ENCODE data around the gene TMEM175. TPM values are rescaled to one million over a fixed set of nuclear protein-coding genes. Genes with fewer than 3 reads are reported as not detected.

The TMEM175 gene
- total RNA-seq, 1 donor: 15.4 TPM

DNA sequence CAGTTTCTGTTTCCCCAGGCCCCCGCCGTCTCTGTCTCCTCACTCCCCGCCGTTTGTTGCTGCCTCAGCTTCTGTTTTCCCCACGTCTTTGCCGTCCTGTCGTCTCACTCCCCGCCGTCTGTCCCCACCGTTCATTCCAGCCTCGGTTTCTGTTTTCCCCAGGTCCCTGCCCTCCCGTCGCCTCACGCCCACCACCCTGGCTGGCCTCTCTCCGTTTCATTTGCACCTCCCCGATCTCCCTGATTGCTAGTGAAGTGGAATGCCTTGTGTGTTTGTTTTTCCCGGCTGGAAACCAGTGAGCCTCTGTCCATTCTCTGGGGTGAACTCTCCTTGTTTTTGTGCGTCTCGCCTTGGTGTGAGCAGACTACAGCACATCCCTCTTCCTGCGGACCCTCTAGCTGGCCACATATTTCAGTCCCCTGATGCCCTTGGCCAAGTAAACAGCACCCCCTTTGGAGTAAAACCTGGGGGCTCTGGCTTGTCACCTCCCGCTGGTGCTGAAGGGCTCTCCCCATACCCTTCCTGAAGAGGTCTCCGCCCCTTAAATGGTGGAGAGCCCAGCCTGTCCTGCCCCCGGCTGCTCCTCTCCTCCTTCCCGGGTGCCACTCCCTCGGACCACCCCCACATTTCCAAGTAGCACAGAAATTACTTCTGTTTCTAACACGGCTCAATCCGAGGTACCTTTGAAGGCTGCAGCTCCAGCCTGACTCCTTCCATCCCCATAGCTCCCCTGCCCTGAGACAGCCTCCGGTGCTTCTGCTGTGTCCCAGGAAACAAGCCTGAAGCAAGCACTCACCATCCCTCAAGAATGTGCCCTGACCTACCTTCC, 13.2 kb downstream of the TMEM175 start:
- no peaks in the 10 kb centered on the region for H3K27me3 ChIP-seq (ENCODE audit: insufficient read depth, low read length)
- H3K4me3 ChIP-seq (ENCODE audit: low read length): no peak overlapping the region
- no peaks in the 10 kb centered on the region for H3K9me3 ChIP-seq (ENCODE audit: low read depth, low read length)
- no peaks in the 10 kb centered on the region for H3K4me1 ChIP-seq (ENCODE audit: insufficient read depth, low read length)

DNA sequence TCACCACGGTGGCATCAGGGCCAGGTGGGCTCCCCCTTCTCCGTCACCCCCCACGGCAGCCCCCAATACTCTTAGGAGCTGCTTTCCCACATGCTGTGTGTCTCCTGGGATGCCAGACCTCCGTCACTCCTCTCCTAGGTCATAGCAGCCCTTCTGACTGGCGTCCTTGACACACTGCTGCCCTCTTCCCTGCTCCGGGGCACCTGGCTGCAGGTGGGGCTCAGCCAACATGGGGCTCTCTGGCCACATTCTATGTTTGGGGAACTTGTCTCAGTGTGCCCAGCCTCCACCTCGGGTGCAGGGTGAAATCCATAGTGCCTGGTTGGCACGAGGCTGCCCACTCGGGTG, 13.8 kb downstream of the TMEM175 start:
- Histone ChIP-seq H3K9me3 (ENCODE audit: low read depth, low read length) (no peaks in the 10 kb centered on the region), H3K4me1 (ENCODE audit: insufficient read depth, low read length) (no peaks in the 10 kb centered on the region), H3K4me3 (ENCODE audit: low read length) (no peak overlapping the region), H3K27me3 (ENCODE audit: insufficient read depth, low read length) (no peaks in the 10 kb centered on the region)

DNA sequence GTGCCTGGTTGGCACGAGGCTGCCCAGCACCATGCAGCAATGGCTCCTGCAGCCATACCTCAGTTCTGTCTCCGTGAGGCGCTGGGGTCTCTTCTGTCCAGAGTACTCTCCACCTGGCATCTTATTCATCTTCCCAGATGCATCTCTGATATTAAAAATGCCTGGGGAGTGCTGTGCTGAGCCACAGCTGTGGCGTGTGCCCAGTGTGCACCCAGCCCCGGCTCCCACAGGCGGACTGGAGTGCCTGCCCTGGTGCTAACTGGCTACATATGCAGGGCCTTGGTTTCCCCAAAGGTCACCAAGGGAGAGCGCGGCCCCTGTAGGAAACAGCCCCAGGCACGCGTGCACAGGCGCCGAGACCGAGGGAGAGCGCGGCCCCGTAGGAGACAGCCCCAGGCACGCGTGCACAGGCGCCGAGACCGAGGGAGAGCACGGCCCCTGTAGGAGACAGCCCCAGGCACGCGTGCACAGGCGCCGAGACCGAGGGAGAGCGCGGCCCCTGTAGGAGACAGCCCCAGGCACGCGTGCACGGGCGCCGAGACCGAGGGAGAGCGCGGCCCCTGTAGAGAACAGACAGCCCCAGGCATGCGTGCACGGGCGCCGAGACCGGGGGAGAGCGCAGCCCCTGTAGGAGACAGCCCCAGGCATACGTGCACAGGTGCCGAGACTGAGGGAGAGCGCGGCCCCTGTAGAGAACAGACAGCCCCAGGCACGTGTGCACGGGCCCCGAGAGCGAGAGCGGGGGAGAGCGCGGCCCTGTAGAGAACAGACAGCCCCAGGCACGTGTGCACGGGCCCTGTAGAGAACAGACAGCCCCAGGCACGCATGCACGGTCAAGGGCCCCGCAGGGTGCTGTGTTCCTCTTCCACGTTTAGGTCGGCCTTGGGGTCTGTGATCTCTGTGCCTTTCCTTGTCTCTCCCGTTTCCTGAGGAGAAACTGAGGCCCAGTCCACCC, 14.5 kb downstream of the TMEM175 start:
- H3K27me3 ChIP-seq (ENCODE audit: insufficient read depth, low read length): no peaks in the 10 kb centered on the region
- no peak overlapping the region for H3K4me3 ChIP-seq (ENCODE audit: low read length)
- no peaks in the 10 kb centered on the region for H3K9me3 ChIP-seq (ENCODE audit: low read depth, low read length)
- no peaks in the 10 kb centered on the region for H3K4me1 ChIP-seq (ENCODE audit: insufficient read depth, low read length)

DNA sequence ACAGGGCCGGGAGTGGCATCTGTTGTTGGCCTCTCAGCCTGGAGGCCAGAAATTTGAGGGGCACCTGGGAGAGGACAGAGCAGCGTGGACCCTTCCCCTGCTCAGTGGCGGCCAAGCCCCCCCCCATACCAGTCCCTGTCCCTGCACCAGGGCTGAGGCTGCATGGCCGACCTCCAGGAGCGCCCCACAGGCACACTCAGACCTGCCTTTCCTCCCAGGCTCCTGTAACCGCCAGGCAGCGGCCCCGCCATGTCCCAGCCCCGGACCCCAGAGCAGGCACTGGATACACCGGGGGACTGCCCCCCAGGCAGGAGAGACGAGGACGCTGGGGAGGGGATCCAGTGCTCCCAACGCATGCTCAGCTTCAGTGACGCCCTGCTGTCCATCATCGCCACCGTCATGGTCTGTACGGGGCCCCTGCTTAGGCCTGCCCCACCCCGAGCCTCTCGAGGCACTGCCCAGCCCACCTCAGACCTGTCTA, 15.3 kb downstream of the TMEM175 start:
- Histone ChIP-seq H3K27me3 (ENCODE audit: insufficient read depth, low read length) (no peaks in the 10 kb centered on the region), H3K4me3 (ENCODE audit: low read length) (no peak overlapping the region), H3K9me3 (ENCODE audit: low read depth, low read length) (no peaks in the 10 kb centered on the region), H3K4me1 (ENCODE audit: insufficient read depth, low read length) (no peaks in the 10 kb centered on the region)

DNA sequence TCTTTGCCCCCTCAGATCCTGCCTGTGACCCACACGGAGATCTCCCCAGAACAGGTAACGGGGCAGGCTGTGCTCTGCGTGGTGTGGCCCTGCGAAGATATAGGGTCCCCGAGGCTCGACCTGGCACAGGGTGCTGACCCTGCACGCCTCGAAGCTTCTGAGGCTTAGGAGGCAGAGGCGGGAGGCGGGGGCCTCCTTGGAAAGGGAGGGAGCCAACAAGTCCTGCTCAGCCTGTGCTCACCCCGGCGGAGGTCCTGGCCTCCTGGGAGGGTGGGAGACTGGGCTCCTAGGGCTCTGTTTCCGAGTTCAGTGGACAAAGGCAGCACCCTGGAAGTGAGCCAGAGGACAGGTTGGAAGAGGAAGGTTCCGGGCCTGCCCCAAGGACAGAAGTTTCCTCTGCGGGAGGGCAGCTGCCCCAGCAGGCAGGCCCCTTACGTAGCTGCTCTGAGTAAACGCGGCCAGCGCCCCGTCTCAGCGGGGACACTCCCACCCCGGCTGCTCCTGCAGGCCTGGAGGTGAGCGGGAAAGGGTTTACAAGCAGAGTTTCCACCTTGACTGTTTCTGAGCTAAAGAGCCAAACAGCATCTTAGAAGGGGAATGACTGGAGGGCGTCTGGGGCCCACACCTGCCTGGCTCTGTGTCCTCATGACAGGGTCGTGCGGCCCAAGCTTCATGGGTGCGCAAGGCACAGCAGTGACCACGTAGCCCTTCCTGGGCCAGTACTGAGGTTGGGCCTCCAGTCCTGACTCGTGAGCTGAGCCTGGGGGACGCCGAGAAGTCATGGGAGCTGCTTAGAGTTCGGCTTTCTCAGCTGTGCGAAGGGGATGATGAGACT, 16.1 kb downstream of the TMEM175 start:
- H3K4me1 ChIP-seq (ENCODE audit: insufficient read depth, low read length): no peaks in the 10 kb centered on the region
- no peaks in the 10 kb centered on the region for H3K9me3 ChIP-seq (ENCODE audit: low read depth, low read length)
- no peaks in the 10 kb centered on the region for H3K27me3 ChIP-seq (ENCODE audit: insufficient read depth, low read length)
- H3K4me3 ChIP-seq (ENCODE audit: low read length): no peak overlapping the region

DNA sequence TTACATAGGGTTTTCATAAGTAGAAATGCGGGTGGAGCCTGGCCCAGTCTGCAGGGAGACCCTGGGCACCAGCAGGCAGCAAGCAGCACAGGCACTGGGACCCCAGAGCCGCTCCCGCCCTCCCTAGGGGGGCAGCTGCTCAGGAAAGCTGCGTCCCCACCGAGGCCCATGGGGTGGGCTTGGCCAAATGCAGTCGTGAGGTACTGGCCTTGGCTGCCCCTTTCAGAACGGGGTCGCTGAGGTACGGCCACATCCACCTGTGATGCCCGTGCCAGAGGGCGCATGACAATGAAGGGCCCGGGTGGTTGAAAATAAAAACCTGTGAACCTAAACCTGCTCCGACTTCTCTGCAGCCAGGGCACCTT, 16.7 kb downstream of the TMEM175 start:
- H3K27me3 ChIP-seq (ENCODE audit: insufficient read depth, low read length): no peaks in the 10 kb centered on the region
- no peak overlapping the region for H3K4me3 ChIP-seq (ENCODE audit: low read length)
- H3K4me1 ChIP-seq (ENCODE audit: insufficient read depth, low read length): no peaks in the 10 kb centered on the region
- H3K9me3 ChIP-seq (ENCODE audit: low read depth, low read length): no peaks in the 10 kb centered on the region

DNA sequence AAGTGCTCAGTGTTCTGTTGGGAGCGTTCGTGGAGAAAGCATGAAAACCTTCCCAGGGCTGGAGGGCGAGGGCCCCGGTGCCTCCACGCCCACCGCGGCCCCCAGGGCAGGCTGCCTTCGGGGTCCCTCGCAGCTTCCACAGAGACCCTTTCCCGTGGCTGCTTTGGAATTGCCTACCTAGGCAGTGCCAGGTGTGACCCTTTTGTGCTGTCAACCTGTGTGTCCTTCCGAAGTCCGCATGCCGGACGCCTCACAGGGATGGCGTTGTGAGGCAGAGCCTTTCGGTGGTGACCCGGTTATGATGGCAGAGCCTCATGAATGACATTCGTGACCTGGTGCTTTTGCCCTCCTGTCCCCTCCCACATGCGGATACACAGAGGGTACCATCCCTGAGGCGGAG, 17.4 kb downstream of the TMEM175 start:
- Histone ChIP-seq H3K9me3 (ENCODE audit: low read depth, low read length) (no peaks in the 10 kb centered on the region), H3K4me1 (ENCODE audit: insufficient read depth, low read length) (no peaks in the 10 kb centered on the region), H3K27me3 (ENCODE audit: insufficient read depth, low read length) (no peaks in the 10 kb centered on the region), H3K4me3 (ENCODE audit: low read length) (no peak overlapping the region)

DNA sequence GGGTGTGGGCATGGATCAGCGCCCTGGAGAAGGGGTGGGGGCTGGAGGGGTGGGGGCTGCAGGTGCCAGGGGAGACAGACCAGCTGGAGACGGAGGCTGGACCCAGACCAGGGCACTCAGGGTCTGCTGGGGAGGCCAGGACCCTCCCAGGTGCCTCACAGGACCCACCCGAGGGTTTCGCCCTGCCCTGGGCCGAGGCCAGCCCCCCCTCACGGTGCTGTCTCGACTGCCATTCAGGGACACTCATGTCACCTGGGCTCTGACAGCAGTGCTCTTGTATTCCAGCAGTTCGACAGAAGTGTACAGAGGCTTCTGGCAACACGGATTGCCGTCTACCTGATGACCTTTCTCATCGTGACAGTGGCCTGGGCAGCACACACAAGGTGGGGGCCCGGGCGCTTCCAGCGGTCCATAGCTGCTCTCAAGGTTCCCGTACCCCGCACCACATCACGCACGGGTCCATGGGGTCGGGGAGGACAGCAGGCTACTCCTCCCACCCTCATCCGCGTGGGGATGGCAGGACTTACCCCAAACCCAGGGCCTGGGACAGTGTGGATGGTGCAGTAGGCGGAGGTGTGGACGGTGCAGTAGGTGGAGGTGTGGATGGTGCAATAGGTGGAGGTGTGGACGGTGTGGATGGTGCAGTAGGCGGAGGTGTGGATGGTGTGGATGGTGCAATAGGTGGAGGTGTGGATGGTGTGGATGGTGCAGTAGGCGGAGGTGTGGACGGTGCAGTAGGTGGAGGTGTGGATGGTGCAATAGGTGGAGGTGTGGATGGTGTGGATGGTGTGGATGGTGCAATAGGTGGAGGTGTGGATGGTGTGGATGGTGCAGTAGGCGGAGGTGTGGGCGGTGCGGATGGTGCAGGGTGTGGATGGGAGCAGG, 18.1 kb downstream of the TMEM175 start:
- Histone ChIP-seq H3K27me3 (ENCODE audit: insufficient read depth, low read length) (no peaks in the 10 kb centered on the region), H3K4me1 (ENCODE audit: insufficient read depth, low read length) (no peaks in the 10 kb centered on the region)

DNA sequence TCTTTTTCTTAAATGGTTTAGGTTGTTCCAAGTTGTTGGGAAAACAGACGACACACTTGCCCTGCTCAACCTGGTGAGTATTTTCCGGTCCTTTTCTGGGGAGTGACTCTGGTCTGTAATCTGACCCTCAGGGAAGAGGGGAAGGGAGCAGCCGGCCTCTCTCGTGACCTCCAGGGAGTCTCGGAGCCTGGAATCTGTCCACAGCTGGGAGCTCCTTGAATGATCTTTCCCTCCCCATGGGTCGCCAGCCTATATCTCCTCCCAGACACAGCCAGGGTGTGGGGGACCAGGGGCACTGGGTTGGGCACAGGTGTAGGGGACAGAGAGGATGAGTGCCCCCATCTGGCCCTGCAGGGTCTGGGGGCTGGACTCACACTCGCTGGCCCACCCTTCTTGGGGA, 18.9 kb downstream of the TMEM175 start:
- H3K27me3 ChIP-seq (ENCODE audit: insufficient read depth, low read length): no peaks in the 10 kb centered on the region
- no peak overlapping the region for H3K4me3 ChIP-seq (ENCODE audit: low read length)
- no peaks in the 10 kb centered on the region for H3K9me3 ChIP-seq (ENCODE audit: low read depth, low read length)
- H3K4me1 ChIP-seq (ENCODE audit: insufficient read depth, low read length): no peaks in the 10 kb centered on the region

More for the DNA sequence above, 18.1 kb downstream of the TMEM175 start:
- no peaks in the 10 kb centered on the region for H3K9me3 ChIP-seq (ENCODE audit: low read depth, low read length)
- no peak overlapping the region for H3K4me3 ChIP-seq (ENCODE audit: low read length)

DNA sequence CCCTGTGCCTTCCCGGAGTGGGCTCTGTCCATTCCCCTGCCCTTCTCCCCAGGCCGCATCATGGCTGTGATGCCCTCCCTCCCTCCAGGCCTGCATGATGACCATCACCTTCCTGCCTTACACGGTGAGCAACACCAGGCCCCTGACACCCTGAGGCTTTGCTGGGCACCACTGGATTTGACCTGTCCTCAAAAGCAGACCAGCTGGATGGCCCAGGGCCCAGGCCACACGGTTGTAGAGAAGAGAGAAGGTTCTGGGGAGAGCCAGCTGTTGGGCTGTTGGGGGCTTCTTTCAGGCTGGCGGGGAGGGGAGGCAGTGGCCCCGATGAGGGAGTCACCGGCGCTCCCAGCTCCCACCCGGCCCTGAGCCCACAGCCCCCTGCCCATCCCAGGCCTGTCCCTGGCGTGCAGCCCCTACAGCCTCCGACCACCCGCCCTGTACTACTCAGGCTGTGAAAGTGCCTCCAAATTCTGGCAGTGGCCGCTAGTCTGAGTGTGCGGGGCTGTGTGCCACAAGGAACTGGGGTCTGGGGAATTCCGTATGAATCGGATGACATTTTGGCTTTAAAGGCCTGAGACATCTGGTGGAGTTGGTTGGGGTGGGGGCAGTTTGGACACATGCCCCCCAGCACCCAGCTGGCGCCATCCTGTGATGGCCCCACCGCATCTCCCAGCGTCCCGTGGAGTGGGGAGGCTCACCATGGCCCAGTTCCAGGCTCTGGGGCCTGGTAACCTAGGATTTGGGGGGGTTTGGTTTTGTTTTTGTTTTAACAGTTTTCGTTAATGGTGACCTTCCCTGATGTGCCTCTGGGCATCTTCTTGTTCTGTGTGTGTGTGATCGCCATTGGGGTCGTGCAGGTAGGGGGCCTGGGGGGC, 19.6 kb downstream of the TMEM175 start:
- no peaks in the 10 kb centered on the region for H3K4me1 ChIP-seq (ENCODE audit: insufficient read depth, low read length)
- no peak overlapping the region for H3K4me3 ChIP-seq (ENCODE audit: low read length)
- no peaks in the 10 kb centered on the region for H3K27me3 ChIP-seq (ENCODE audit: insufficient read depth, low read length)
- no peaks in the 10 kb centered on the region for H3K9me3 ChIP-seq (ENCODE audit: low read depth, low read length)

DNA sequence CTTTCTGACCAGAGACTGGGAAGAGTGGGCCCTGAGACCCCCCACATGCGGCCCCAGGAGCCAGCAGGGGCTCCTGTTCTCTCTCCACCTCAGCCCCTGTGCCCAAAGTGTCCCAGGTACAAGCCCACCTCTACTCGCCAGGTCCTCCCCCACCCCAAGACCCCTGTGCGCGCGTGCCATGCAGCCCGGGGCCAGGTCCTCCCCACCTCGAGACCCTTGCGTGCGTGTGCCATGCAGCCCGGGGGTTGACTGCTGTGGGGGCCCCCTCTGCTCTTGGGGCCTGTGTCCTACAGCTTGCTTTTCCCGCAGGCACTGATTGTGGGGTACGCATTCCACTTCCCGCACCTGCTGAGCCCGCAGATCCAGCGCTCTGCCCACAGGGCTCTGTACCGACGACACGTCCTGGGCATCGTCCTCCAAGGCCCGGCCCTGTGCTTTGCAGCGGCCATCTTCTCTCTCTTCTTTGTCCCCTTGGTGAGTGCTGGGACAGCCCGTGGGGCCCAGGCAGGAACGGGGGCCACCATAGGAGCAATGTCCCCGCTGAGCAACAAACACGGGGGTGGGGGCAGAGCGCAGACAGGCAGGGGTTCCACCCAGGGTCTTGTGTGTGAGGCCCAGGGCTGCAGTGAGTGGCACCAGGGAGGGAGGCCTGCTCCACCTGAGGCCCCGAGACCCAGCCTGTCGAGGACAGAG, 20.8 kb downstream of the TMEM175 start:
- no peaks in the 10 kb centered on the region for H3K27me3 ChIP-seq (ENCODE audit: insufficient read depth, low read length)
- no peaks in the 10 kb centered on the region for H3K9me3 ChIP-seq (ENCODE audit: low read depth, low read length)
- H3K4me3 ChIP-seq (ENCODE audit: low read length): no peak overlapping the region
- no peaks in the 10 kb centered on the region for H3K4me1 ChIP-seq (ENCODE audit: insufficient read depth, low read length)

DNA sequence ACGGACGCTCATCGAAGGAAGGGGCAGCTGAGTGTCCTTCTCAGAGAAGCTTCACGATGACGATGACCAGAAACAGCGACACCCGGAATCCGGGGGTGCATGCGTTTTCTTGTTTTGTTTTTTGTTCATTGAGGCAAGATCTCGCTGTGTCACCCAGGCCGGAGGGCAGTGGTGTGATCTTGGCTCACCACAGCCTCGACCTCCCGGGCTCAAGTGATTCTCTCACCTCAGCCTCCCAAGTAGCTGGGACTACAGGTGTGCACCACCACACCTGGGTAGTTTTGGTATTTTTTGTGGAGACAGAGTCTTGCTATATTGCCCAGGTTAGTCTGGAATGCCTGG, 21.3 kb downstream of the TMEM175 start:
- H3K4me1 ChIP-seq (ENCODE audit: insufficient read depth, low read length): no peaks in the 10 kb centered on the region
- H3K9me3 ChIP-seq (ENCODE audit: low read depth, low read length): no peaks in the 10 kb centered on the region

More for the DNA sequence above, 21.3 kb downstream of the TMEM175 start:
- no peaks in the 10 kb centered on the region for H3K27me3 ChIP-seq (ENCODE audit: insufficient read depth, low read length)
- no peak overlapping the region for H3K4me3 ChIP-seq (ENCODE audit: low read length)
